Gastroesophageal sphincter (tissue), 4 donors: ENCODE measurements around the gene TMTC2. TPM values are rescaled to one million over a fixed set of nuclear protein-coding genes. Genes with fewer than 3 reads are reported as not detected.
"Not testable (repeated sequence)": the region's sequence is repeated elsewhere in the genome, so short reads cannot be mapped to it uniquely, and the experiment has no call there.

Experiments
- ATAC-seq: fragments of 150-250 bp; one replicate; pipeline ENCODE4 v1.9.1; 2016; ENCODE audit warnings: mild to moderate bottlenecking, moderate library complexity
- H3K27ac ChIP-seq, 4 donors: fragments of 200-600 bp; sonication (generic) in 3 of 4; 1 replicate in 3 of 4; 2 replicates in 1 of 4; pipeline ENCODE4 v1.5.1; 2016 to 2019
- H3K27me3 ChIP-seq: fragments of 200-600 bp; sonication (generic); one replicate; pipeline ENCODE4 v1.5.1; 2019
- H3K36me3 ChIP-seq, 2 donors: fragments of 200-600 bp; sonication (generic); one replicate each; pipeline ENCODE4 v1.5.1; 2019; ENCODE audit warnings: control low read depth in 1 of 2
- H3K4me1 ChIP-seq, 3 donors: fragments of 200-600 bp; sonication (generic); 1 replicate in 2 of 3; 2 replicates in 1 of 3; pipeline ENCODE4 v1.5.1; 2016 to 2019; ENCODE audit warnings: control low read depth in 2 of 3
- H3K4me3 ChIP-seq, 2 donors: fragments of 200-600 bp; sonication (generic); one replicate each; pipeline ENCODE4 v1.5.1; 2019; ENCODE audit warnings: mild to moderate bottlenecking in 1 of 2, moderate library complexity in 1 of 2
- H3K9me3 ChIP-seq, 3 donors: fragments of 200-600 bp; sonication (generic); one replicate each; pipeline ENCODE4 v1.5.1; 2017 to 2019; ENCODE audit warnings: control low read depth in 2 of 3
- CTCF ChIP-seq, 4 experiments: fragments of 200-600 bp in 2 of 4; fragments of 450-650 bp in 2 of 4; sonication (generic) in 1 of 4; IDR thresholded peaks; one replicate each; pipeline ENCODE4 v1.5.1; 2017 to 2019; ENCODE audit warnings: antibody characterized with exemption in 4 of 4, mild to moderate bottlenecking in 2 of 4, moderate library complexity in 2 of 4
- EP300 ChIP-seq: sonication (generic); formaldehyde crosslinking; IDR thresholded peaks from one replicate; pipeline ENCODE4 v1.6.1; 2017; ENCODE audit warnings: antibody characterized with exemption, mild to moderate bottlenecking
- POLR2A ChIP-seq, 2 donors: fragments of 450-650 bp; IDR thresholded peaks; one replicate each; pipeline ENCODE4 v1.6.1; 2017; ENCODE audit warnings: antibody characterized with exemption in 2 of 2, mild to moderate bottlenecking in 2 of 2, moderate library complexity in 1 of 2
- POLR2AphosphoS5 ChIP-seq: sonication (generic); formaldehyde crosslinking; IDR thresholded peaks from one replicate; pipeline ENCODE4 v1.6.1; 2017; ENCODE audit warnings: antibody characterized with exemption
- WGBS, 2 donors: methylation state at CpG; one replicate each; pipeline ENCODE4 v1.1.5; 2018; ENCODE audit warnings: low coverage in 1 of 2; 5-methylcytosine and 5-hydroxymethylcytosine counted together
- total RNA-seq, 4 donors: library from RNA; depleted of rRNA; stranded (reverse); fragments of >200 nt; gene quantifications; one replicate each; pipeline ENCODE4 v1.1.0, GENCODE V29; 2016

The TMTC2 gene
- total RNA-seq, 4 donors from 2014 or later: 7.4 to 21.8 (median 16.0) TPM

- no peak overlapping the region for H3K27ac ChIP-seq
- no peaks in the 10 kb centered on the region for H3K36me3 ChIP-seq
- no peaks in the 10 kb centered on the region for H3K9me3 ChIP-seq
- H3K4me3 ChIP-seq: no peak overlapping the region
- no peak for ATAC-seq
- no peaks in the 10 kb centered on the region for H3K27me3 ChIP-seq
- TF ChIP-seq CTCF (IDR thresholded peaks at IDR 0.05) (no peak), POLR2AphosphoS5 (no peak), EP300 (no peak), POLR2A (IDR thresholded peaks at IDR 0.05) (no peak)
- 96% methylated on average over 3 of the region's 27 CpGs; no CpG with 5 or more reads in 1 of the 2 donors for WGBS, 2 donors
- no peaks in the 10 kb centered on the region for H3K4me1 ChIP-seq
Observed at GRCh38 chr12:82801951-82802610, 115.4 kb downstream of the TMTC2 start.

- H3K27me3 ChIP-seq: no peaks in the 10 kb centered on the region
- H3K27ac ChIP-seq: no peak overlapping the region
- no peak for ATAC-seq
- WGBS, 2 donors: 73 to 79% methylated on average over 2 to 3 of the region's 3 CpGs
- TF ChIP-seq POLR2AphosphoS5: no peak
- no peaks in the 10 kb centered on the region for H3K9me3 ChIP-seq
- H3K36me3 ChIP-seq: no peaks in the 10 kb centered on the region
- H3K4me1 ChIP-seq: no peaks in the 10 kb centered on the region
- no peak overlapping the region for H3K4me3 ChIP-seq
Observed at GRCh38 chr12:82803201-82803600, 116.5 kb downstream of the TMTC2 start.

- TF ChIP-seq CTCF (IDR thresholded peaks at IDR 0.05) (no peak), POLR2AphosphoS5 (no peak), POLR2A (IDR thresholded peaks at IDR 0.05) (no peak), EP300 (no peak)
- ATAC-seq: no peak
- H3K27me3 ChIP-seq: no peaks in the 10 kb centered on the region
- H3K36me3 ChIP-seq: no peaks in the 10 kb centered on the region
- H3K27ac ChIP-seq: no peak overlapping the region
- H3K4me3 ChIP-seq: no peak overlapping the region
- WGBS, 2 donors: 95 to 96% methylated on average over 2 of the region's 2 CpGs
- no peaks in the 10 kb centered on the region for H3K4me1 ChIP-seq
- H3K9me3 ChIP-seq: no peaks in the 10 kb centered on the region
Observed at GRCh38 chr12:82804601-82805000, 117.9 kb downstream of the TMTC2 start.

GRCh38 chr12:82805004-82805403 lies 118.3 kb downstream of the TMTC2 start:
- not testable (repeated sequence) for H3K27ac ChIP-seq, H3K9me3 ChIP-seq, H3K27me3 ChIP-seq, H3K4me3 ChIP-seq, H3K4me1 ChIP-seq, H3K36me3 ChIP-seq, ATAC-seq
- 74 to 100% methylated on average over 2 of the region's 2 CpGs for WGBS, 2 donors

GRCh38 chr12:82805812-82806497 lies 119.2 kb downstream of the TMTC2 start:
- H3K27me3 ChIP-seq: no peaks in the 10 kb centered on the region
- WGBS, 2 donors: 81 to 82% methylated on average over 4 of the region's 4 CpGs
- no peak overlapping the region for H3K27ac ChIP-seq
- no peaks in the 10 kb centered on the region for H3K4me1 ChIP-seq
- ATAC-seq: no peak
- H3K9me3 ChIP-seq: no peaks in the 10 kb centered on the region
- no peaks in the 10 kb centered on the region for H3K36me3 ChIP-seq
- TF ChIP-seq CTCF (IDR thresholded peaks at IDR 0.05) (no peak), POLR2AphosphoS5 (no peak), POLR2A (IDR thresholded peaks at IDR 0.05) (no peak), EP300 (no peak)
- no peak overlapping the region for H3K4me3 ChIP-seq

- no peaks in the 10 kb centered on the region for H3K27me3 ChIP-seq
- TF ChIP-seq POLR2A (IDR thresholded peaks at IDR 0.05): no peak
- TF ChIP-seq CTCF (IDR thresholded peaks at IDR 0.05): no peak
- TF ChIP-seq POLR2AphosphoS5: no peak
- TF ChIP-seq EP300: no peak
- no peaks in the 10 kb centered on the region for H3K4me1 ChIP-seq
Observed at GRCh38 chr12:82807132-82807737, 120.5 kb downstream of the TMTC2 start.

More at GRCh38 chr12:82807132-82807737, 120.5 kb downstream of the TMTC2 start:
- ATAC-seq: no peak
- no peaks in the 10 kb centered on the region for H3K9me3 ChIP-seq
- no peak overlapping the region for H3K27ac ChIP-seq
- no peaks in the 10 kb centered on the region for H3K36me3 ChIP-seq
- H3K4me3 ChIP-seq: no peak overlapping the region
